GM23338 (cell line): ENCODE measurements around the gene DEK. TPM values are rescaled to one million over a fixed set of nuclear protein-coding genes. Genes with fewer than 3 reads are reported as not detected.

ENCODE experiments used
- ATAC-seq: fragments of 200-7000 bp; cut with Tn5 transposase; 3 replicates; pipeline ENCODE4 v1.9.1; 2020
- DNase-seq: peaks from one replicate; pipeline ENCODE4 v3.0.0-alpha.2; 2015; ENCODE audit warnings: low spot score
- H2AFZ ChIP-seq: fragments of 200-600 bp; sonication (generic); 2 replicates; pipeline ENCODE4 v1.8.0; 2016; ENCODE audit warnings: antibody characterized with exemption, mild to moderate bottlenecking, moderate library complexity
- H3F3A ChIP-seq: fragments of 200-600 bp; sonication (generic); replicated peaks from 2 replicates; pipeline ENCODE4 v1.8.0; 2017; ENCODE audit warnings: antibody characterized with exemption, mixed run types, low read depth
- H3K27ac ChIP-seq: fragments of 200-600 bp; sonication (generic); 2 replicates; pipeline ENCODE4 v1.6.1; 2016; ENCODE audit warnings: low read depth
- H3K27me3 ChIP-seq: fragments of 200-600 bp; sonication (generic); 2 replicates; pipeline ENCODE4 v1.8.0; 2016; ENCODE audit warnings: mild to moderate bottlenecking, mixed run types, moderate library complexity; ENCODE audit not compliant: insufficient read depth
- H3K36me3 ChIP-seq: fragments of 200-600 bp; sonication (generic); 2 replicates; pipeline ENCODE4 v1.8.0; 2016; ENCODE audit warnings: mild to moderate bottlenecking; ENCODE audit not compliant: insufficient read depth
- H3K4me1 ChIP-seq: fragments of 200-600 bp; sonication (generic); 2 replicates; pipeline ENCODE4 v1.8.0; 2016; ENCODE audit warnings: mild to moderate bottlenecking, moderate library complexity; ENCODE audit not compliant: insufficient read depth
- H3K4me2 ChIP-seq: fragments of 200-600 bp; sonication (generic); 2 replicates; pipeline ENCODE4 v1.7.1; 2017; ENCODE audit warnings: mixed run types
- H3K4me3 ChIP-seq: fragments of 200-600 bp; sonication (generic); 2 replicates; pipeline ENCODE4 v1.6.1; 2016; ENCODE audit warnings: mixed run types
- H3K79me2 ChIP-seq: fragments of 200-600 bp; sonication (generic); replicated peaks from 2 replicates; pipeline ENCODE4 v1.8.0; 2017; ENCODE audit warnings: mild to moderate bottlenecking; ENCODE audit not compliant: insufficient read depth
- H3K9me2 ChIP-seq: fragments of 200-600 bp; sonication (generic); 2 replicates; pipeline ENCODE4 v1.8.0; 2017; ENCODE audit not compliant: insufficient read depth
- H4K20me1 ChIP-seq: fragments of 200-600 bp; sonication (generic); replicated peaks from 2 replicates; pipeline ENCODE4 v1.8.0; 2017; ENCODE audit warnings: mild to moderate bottlenecking; ENCODE audit not compliant: insufficient read depth
- H3K27ac Mint-ChIP-seq: 2 replicates; pipeline ENCODE4 v1.8.0; 2020; ENCODE audit warnings: inconsistent platforms, mild to moderate bottlenecking, moderate library complexity, mixed read lengths
- H3K27me3 Mint-ChIP-seq: 3 replicates; pipeline ENCODE4 v1.8.0; 2022; ENCODE audit warnings: low read depth, mild to moderate bottlenecking, moderate library complexity, mixed read lengths, inconsistent platforms; ENCODE audit not compliant: insufficient read depth, poor library complexity
- H3K36me3 Mint-ChIP-seq: 3 replicates; pipeline ENCODE4 v1.8.0; 2021; ENCODE audit warnings: low read depth, mild to moderate bottlenecking, inconsistent platforms, moderate library complexity, mixed read lengths
- H3K4me1 Mint-ChIP-seq: 3 replicates; pipeline ENCODE4 v1.8.0; 2020; ENCODE audit warnings: mild to moderate bottlenecking, inconsistent platforms, mixed read lengths
- H3K4me3 Mint-ChIP-seq: 3 replicates; pipeline ENCODE4 v1.8.0; 2021; ENCODE audit warnings: moderate library complexity, mild to moderate bottlenecking, inconsistent platforms, mixed read lengths
- H3K9me3 Mint-ChIP-seq: 3 replicates; pipeline ENCODE4 v1.8.0; 2020; ENCODE audit warnings: moderate library complexity, mild to moderate bottlenecking, inconsistent platforms, mixed read lengths
- CREB1 ChIP-seq: fragments of 250-450 bp; sonication (Bioruptor Pico); IDR thresholded peaks from 2 replicates; pipeline ENCODE4 v1.5.0; 2020; ENCODE audit warnings: low read depth, mild to moderate bottlenecking, moderate library complexity
- EZH2 ChIP-seq: fragments of 200-600 bp; sonication (generic); IDR thresholded peaks from one replicate; pipeline ENCODE4 v1.8.0; 2017; ENCODE audit warnings: antibody characterized with exemption, mild to moderate bottlenecking, low read depth; ENCODE audit not compliant: unreplicated experiment
- EZH2phosphoT487 ChIP-seq: fragments of 200-600 bp; sonication (generic); IDR thresholded peaks from one replicate; pipeline ENCODE4 v1.8.1; 2018; ENCODE audit warnings: antibody characterized with exemption; ENCODE audit not compliant: unreplicated experiment
- JUNB ChIP-seq: IDR thresholded peaks from one replicate; pipeline ENCODE4 v1.6.1; 2016; ENCODE audit warnings: antibody characterized with exemption; ENCODE audit not compliant: unreplicated experiment
- NANOG ChIP-seq: IDR thresholded peaks from 2 replicates; pipeline ENCODE4 v1.6.1; 2016; ENCODE audit warnings: antibody characterized with exemption, borderline replicate concordance
- POLR2AphosphoS5 ChIP-seq: IDR thresholded peaks from 2 replicates; pipeline ENCODE4 v1.6.1; 2016; ENCODE audit warnings: antibody characterized with exemption, low read depth
- STAT1 ChIP-seq: IDR thresholded peaks from one replicate; pipeline ENCODE4 v1.6.1; 2016; ENCODE audit warnings: antibody characterized with exemption; ENCODE audit not compliant: unreplicated experiment
- ZNF114 ChIP-seq: fragments of 250-450 bp; sonication (Bioruptor Pico); IDR thresholded peaks from 2 replicates; pipeline ENCODE4 v1.5.0; 2020; ENCODE audit warnings: mild to moderate bottlenecking, moderate library complexity
- ZNF331 ChIP-seq: fragments of 250-450 bp; sonication (Bioruptor Pico); IDR thresholded peaks from 2 replicates; pipeline ENCODE4 v1.5.0; 2020; ENCODE audit warnings: low read depth, mild to moderate bottlenecking, moderate library complexity
- long read RNA-seq: library from polyadenylated mRNA; unstranded; transcript quantifications from one replicate; pipeline ENCODE4 v2.0.0, GENCODE V29; 2020; ENCODE audit not compliant: unreplicated experiment
- polyA plus RNA-seq: library from polyadenylated mRNA; unstranded; fragments of >200 nt; fragmentation: Nextera tagmentation; extraction: Ambion mirVana; gene quantifications from 2 replicates; pipeline ENCODE4 v1.2.1, GENCODE V29; 2016
- total RNA-seq: library from RNA; depleted of rRNA; stranded (reverse); fragments of >200 nt; shearing (Covaris generic); gene quantifications from 2 replicates; pipeline ENCODE4 v1.2.3, GENCODE V29; 2014; rRNA removed
- TF ChIP-seq, protein P1 (sequence below), 2 experiments: fragments of 200-600 bp in 1 of 2; sonication (generic) in 1 of 2; conservative IDR thresholded peaks; 2 replicates each; pipeline versions ENCODE4 v1.5.1 to v1.6.1; 2016 to 2017; ENCODE audit warnings: antibody characterized with exemption in 2 of 2, low read depth in 2 of 2, mild to moderate bottlenecking in 2 of 2, moderate library complexity in 1 of 2
- TF ChIP-seq, protein P2 (sequence below): fragments of 250-450 bp; sonication (Bioruptor Pico); IDR thresholded peaks from 2 replicates; pipeline ENCODE4 v1.5.0; 2020; ENCODE audit warnings: mild to moderate bottlenecking, moderate library complexity
- TF ChIP-seq, protein P3 (sequence below): IDR thresholded peaks from one replicate; pipeline ENCODE4 v1.6.1; 2018; ENCODE audit warnings: antibody characterized with exemption; ENCODE audit not compliant: unreplicated experiment

The DEK gene, protein sequence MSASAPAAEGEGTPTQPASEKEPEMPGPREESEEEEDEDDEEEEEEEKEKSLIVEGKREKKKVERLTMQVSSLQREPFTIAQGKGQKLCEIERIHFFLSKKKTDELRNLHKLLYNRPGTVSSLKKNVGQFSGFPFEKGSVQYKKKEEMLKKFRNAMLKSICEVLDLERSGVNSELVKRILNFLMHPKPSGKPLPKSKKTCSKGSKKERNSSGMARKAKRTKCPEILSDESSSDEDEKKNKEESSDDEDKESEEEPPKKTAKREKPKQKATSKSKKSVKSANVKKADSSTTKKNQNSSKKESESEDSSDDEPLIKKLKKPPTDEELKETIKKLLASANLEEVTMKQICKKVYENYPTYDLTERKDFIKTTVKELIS
- total RNA-seq = 213 and 218 TPM in 2 replicates
- polyA plus RNA-seq = 516 and 582 TPM in 2 replicates
- long read RNA-seq, transcript DEK-202 (11 exons, 3,427 nt) = major isoform, 10 of 174 reads
- long read RNA-seq, partial matches to known transcripts = 153 of 174 reads
- long read RNA-seq, other reads (novel, unspliced or antisense) = 11 of 174 reads

- Mint-ChIP-seq H3K4me1 (peaks cover 35% of the 10 kb centered on the region), H3K9me3 (peaks cover 14% of the 10 kb centered on the region), H3K36me3 (peaks cover 55% of the 10 kb centered on the region), H3K4me3 (peak within 1 kb of the TSS; percentile 92), H3K27me3 (peaks cover 11% of the 10 kb centered on the region), H3K27ac (peak within 1 kb of the TSS; percentile 93)
- Histone ChIP-seq H3K9me2 (no peaks in the 10 kb centered on the region), H3K4me2 (peak within 1 kb of the TSS; percentile 93), H2AFZ (peak within 1 kb of the TSS; percentile 93), H4K20me1 (peaks cover 29% of the 10 kb centered on the region), H3K4me3 (peak within 1 kb of the TSS; percentile 97), H3K27ac (peak within 1 kb of the TSS; percentile 94), H3K4me1 (peaks cover 37% of the 10 kb centered on the region), H3K79me2 (peaks cover 47% of the 10 kb centered on the region), H3K36me3 (peaks cover 2% of the 10 kb centered on the region; the same call in 1 of the 2 replicates), H3K27me3 (peaks cover 7% of the 10 kb centered on the region; the same call in 1 of the 2 replicates), H3F3A (0 out of 2 replicates have a peak, but pooled peaks cover 6% of the 10 kb centered on the region)
- peak; percentile 78 for ATAC-seq
- DNase-seq = peak; percentile 94
- no peak for TF ChIP-seq STAT1
- TF ChIP-seq NANOG = no peak
- TF ChIP-seq, protein P1, sequence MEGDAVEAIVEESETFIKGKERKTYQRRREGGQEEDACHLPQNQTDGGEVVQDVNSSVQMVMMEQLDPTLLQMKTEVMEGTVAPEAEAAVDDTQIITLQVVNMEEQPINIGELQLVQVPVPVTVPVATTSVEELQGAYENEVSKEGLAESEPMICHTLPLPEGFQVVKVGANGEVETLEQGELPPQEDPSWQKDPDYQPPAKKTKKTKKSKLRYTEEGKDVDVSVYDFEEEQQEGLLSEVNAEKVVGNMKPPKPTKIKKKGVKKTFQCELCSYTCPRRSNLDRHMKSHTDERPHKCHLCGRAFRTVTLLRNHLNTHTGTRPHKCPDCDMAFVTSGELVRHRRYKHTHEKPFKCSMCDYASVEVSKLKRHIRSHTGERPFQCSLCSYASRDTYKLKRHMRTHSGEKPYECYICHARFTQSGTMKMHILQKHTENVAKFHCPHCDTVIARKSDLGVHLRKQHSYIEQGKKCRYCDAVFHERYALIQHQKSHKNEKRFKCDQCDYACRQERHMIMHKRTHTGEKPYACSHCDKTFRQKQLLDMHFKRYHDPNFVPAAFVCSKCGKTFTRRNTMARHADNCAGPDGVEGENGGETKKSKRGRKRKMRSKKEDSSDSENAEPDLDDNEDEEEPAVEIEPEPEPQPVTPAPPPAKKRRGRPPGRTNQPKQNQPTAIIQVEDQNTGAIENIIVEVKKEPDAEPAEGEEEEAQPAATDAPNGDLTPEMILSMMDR (conservative IDR thresholded peaks at IDR 0.05; ENCODE audit: low read depth in 2 of 2) = peak; percentile 13 to 35; a peak in 1 of 4 replicates
- no peak for TF ChIP-seq EZH2phosphoT487
- TF ChIP-seq ZNF114 (CRISPR knock-in tag) = no peak
- TF ChIP-seq CREB1 = peak; percentile 35; the same call in 1 of the 2 replicates
- TF ChIP-seq, protein P2, sequence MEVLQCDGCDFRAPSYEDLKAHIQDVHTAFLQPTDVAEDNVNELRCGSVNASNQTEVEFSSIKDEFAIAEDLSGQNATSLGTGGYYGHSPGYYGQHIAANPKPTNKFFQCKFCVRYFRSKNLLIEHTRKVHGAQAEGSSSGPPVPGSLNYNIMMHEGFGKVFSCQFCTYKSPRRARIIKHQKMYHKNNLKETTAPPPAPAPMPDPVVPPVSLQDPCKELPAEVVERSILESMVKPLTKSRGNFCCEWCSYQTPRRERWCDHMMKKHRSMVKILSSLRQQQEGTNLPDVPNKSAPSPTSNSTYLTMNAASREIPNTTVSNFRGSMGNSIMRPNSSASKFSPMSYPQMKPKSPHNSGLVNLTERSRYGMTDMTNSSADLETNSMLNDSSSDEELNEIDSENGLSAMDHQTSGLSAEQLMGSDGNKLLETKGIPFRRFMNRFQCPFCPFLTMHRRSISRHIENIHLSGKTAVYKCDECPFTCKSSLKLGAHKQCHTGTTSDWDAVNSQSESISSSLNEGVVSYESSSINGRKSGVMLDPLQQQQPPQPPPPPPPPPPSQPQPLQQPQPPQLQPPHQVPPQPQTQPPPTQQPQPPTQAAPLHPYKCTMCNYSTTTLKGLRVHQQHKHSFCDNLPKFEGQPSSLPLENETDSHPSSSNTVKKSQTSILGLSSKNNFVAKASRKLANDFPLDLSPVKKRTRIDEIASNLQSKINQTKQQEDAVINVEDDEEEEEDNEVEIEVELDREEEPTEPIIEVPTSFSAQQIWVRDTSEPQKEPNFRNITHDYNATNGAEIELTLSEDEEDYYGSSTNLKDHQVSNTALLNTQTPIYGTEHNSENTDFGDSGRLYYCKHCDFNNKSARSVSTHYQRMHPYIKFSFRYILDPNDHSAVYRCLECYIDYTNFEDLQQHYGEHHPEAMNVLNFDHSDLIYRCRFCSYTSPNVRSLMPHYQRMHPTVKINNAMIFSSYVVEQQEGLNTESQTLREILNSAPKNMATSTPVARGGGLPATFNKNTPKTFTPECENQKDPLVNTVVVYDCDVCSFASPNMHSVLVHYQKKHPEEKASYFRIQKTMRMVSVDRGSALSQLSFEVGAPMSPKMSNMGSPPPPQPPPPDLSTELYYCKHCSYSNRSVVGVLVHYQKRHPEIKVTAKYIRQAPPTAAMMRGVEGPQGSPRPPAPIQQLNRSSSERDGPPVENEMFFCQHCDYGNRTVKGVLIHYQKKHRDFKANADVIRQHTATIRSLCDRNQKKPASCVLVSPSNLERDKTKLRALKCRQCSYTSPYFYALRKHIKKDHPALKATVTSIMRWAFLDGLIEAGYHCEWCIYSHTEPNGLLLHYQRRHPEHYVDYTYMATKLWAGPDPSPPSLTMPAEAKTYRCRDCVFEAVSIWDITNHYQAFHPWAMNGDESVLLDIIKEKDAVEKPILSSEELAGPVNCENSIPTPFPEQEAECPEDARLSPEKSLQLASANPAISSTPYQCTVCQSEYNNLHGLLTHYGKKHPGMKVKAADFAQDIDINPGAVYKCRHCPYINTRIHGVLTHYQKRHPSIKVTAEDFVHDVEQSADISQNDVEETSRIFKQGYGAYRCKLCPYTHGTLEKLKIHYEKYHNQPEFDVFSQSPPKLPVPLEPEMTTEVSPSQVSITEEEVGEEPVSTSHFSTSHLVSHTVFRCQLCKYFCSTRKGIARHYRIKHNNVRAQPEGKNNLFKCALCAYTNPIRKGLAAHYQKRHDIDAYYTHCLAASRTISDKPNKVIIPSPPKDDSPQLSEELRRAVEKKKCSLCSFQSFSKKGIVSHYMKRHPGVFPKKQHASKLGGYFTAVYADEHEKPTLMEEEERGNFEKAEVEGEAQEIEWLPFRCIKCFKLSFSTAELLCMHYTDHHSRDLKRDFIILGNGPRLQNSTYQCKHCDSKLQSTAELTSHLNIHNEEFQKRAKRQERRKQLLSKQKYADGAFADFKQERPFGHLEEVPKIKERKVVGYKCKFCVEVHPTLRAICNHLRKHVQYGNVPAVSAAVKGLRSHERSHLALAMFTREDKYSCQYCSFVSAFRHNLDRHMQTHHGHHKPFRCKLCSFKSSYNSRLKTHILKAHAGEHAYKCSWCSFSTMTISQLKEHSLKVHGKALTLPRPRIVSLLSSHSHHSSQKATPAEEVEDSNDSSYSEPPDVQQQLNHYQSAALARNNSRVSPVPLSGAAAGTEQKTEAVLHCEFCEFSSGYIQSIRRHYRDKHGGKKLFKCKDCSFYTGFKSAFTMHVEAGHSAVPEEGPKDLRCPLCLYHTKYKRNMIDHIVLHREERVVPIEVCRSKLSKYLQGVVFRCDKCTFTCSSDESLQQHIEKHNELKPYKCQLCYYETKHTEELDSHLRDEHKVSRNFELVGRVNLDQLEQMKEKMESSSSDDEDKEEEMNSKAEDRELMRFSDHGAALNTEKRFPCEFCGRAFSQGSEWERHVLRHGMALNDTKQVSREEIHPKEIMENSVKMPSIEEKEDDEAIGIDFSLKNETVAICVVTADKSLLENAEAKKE (CRISPR knock-in tag) = no peak
- no peak for TF ChIP-seq EZH2
- TF ChIP-seq JUNB = no peak
- TF ChIP-seq ZNF331 (CRISPR knock-in tag) = no peak
- TF ChIP-seq, protein P3, sequence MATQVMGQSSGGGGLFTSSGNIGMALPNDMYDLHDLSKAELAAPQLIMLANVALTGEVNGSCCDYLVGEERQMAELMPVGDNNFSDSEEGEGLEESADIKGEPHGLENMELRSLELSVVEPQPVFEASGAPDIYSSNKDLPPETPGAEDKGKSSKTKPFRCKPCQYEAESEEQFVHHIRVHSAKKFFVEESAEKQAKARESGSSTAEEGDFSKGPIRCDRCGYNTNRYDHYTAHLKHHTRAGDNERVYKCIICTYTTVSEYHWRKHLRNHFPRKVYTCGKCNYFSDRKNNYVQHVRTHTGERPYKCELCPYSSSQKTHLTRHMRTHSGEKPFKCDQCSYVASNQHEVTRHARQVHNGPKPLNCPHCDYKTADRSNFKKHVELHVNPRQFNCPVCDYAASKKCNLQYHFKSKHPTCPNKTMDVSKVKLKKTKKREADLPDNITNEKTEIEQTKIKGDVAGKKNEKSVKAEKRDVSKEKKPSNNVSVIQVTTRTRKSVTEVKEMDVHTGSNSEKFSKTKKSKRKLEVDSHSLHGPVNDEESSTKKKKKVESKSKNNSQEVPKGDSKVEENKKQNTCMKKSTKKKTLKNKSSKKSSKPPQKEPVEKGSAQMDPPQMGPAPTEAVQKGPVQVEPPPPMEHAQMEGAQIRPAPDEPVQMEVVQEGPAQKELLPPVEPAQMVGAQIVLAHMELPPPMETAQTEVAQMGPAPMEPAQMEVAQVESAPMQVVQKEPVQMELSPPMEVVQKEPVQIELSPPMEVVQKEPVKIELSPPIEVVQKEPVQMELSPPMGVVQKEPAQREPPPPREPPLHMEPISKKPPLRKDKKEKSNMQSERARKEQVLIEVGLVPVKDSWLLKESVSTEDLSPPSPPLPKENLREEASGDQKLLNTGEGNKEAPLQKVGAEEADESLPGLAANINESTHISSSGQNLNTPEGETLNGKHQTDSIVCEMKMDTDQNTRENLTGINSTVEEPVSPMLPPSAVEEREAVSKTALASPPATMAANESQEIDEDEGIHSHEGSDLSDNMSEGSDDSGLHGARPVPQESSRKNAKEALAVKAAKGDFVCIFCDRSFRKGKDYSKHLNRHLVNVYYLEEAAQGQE = no peak
- TF ChIP-seq POLR2AphosphoS5 = no peak
These were observed at the start of gene DEK for GRCh38 chr6:18264219-18264922. Gene DEK (minus strand): TSS chr6:18264530. CDS start chr6:18263987, 543 bp downstream.
